GM19239 (cell line): ENCODE results near the gene EEF2KMT.
"Not testable (repeated sequence)": the region's sequence is repeated elsewhere in the genome, so short reads cannot be mapped to it uniquely, and the experiment has no call there.

ENCODE experiments used
- DNase-seq: peaks from one replicate; pipeline ENCODE4 v3.0.0; 2011; ENCODE audit warnings: low spot score; ENCODE audit not compliant: insufficient read length
- FAIRE-seq: peaks from 2 replicates; lab custom pipeline; 2011; peaks lifted over from hg19 to GRCh38; lab: Jason Lieb, UNC

Gene EEF2KMT

GRCh38 chr16:5046914-5047313 is 50.7 kb downstream of the EEF2KMT start:
- no peak for DNase-seq
- no peak for FAIRE-seq

- FAIRE-seq, result no peak
- no peak for DNase-seq
Observed at GRCh38 chr16:5045499-5046115, 52.0 kb downstream of the EEF2KMT start.

- not testable (repeated sequence) for DNase-seq, FAIRE-seq
Observed at GRCh38 chr16:5044581-5044980, 53.0 kb downstream of the EEF2KMT start.

- FAIRE-seq, result no peak
- DNase-seq, result no peak
Observed at GRCh38 chr16:5044011-5044540, 53.5 kb downstream of the EEF2KMT start.

- DNase-seq, result no peak
- no peak for FAIRE-seq
Observed at GRCh38 chr16:5042574-5043171, 54.9 kb downstream of the EEF2KMT start.

GRCh38 chr16:5041600-5042133 is 55.9 kb downstream of the EEF2KMT start:
- FAIRE-seq (no peak), DNase-seq (peak; percentile 45)

- DNase-seq, result no peak
- no peak for FAIRE-seq
Observed at GRCh38 chr16:5040451-5040850, 57.1 kb downstream of the EEF2KMT start.

GRCh38 chr16:5036228-5037156 is 61.1 kb downstream of the EEF2KMT start:
- no peak for FAIRE-seq
- no peak for DNase-seq

GRCh38 chr16:5035909-5036227 is 61.7 kb downstream of the EEF2KMT start:
- no peak for FAIRE-seq

More at GRCh38 chr16:5035909-5036227, 61.7 kb downstream of the EEF2KMT start:
- no peak for DNase-seq
